GM18508 (cell line): ENCODE measurements around the gene DAAM2.

Experiments
- ATAC-seq: cut with Tn5 transposase; IDR thresholded peaks from one replicate; pipeline ENCODE4 v1.9.1; 2021; ENCODE audit warnings: moderate number of reproducible peaks; ENCODE audit not compliant: insufficient read depth, unreplicated experiment

Gene DAAM2

GRCh38 chr6:39786649-39787048 lies 5.5 kb upstream of the DAAM2 start:
- no peak for ATAC-seq

GRCh38 chr6:39787322-39787721 lies 4.9 kb upstream of the DAAM2 start:
- no peak for ATAC-seq

- no peak for ATAC-seq
Measured at GRCh38 chr6:39790772-39791171, 1.4 kb upstream of the DAAM2 start.

- no peak for ATAC-seq
Measured at GRCh38 chr6:39791311-39791710, 865 bp upstream of the DAAM2 start.

- no peak for ATAC-seq
Measured at GRCh38 chr6:39792540-39793450, 619 bp downstream of the DAAM2 start.

- no peak for ATAC-seq
Measured at GRCh38 chr6:39793516-39793915, 1.3 kb downstream of the DAAM2 start.

- ATAC-seq: no peak
Measured at GRCh38 chr6:39794231-39794630, 2.1 kb downstream of the DAAM2 start.

- no peak for ATAC-seq
Measured at GRCh38 chr6:39797751-39798150, 5.6 kb downstream of the DAAM2 start.

- no peak for ATAC-seq
Measured at GRCh38 chr6:39800034-39801032, 8.2 kb downstream of the DAAM2 start.

GRCh38 chr6:39801456-39802251 lies 9.5 kb downstream of the DAAM2 start:
- ATAC-seq: no peak

GRCh38 chr6:39803872-39804271 lies 11.7 kb downstream of the DAAM2 start:
- no peak for ATAC-seq

GRCh38 chr6:39804466-39805065 lies 12.4 kb downstream of the DAAM2 start:
- no peak for ATAC-seq

- no peak for ATAC-seq
Measured at GRCh38 chr6:39806278-39806677, 14.1 kb downstream of the DAAM2 start.

- no peak for ATAC-seq
Measured at GRCh38 chr6:39808346-39808745, 16.2 kb downstream of the DAAM2 start.

GRCh38 chr6:39808964-39809363 lies 16.8 kb downstream of the DAAM2 start:
- ATAC-seq: no peak

- no peak for ATAC-seq
Measured at GRCh38 chr6:39811835-39812345, 19.7 kb downstream of the DAAM2 start.

- ATAC-seq: no peak
Measured at GRCh38 chr6:39812496-39812852, 20.3 kb downstream of the DAAM2 start.

GRCh38 chr6:39812853-39813533 lies 20.8 kb downstream of the DAAM2 start:
- no peak for ATAC-seq

GRCh38 chr6:39814236-39814635 lies 22.1 kb downstream of the DAAM2 start:
- ATAC-seq: no peak
